Calu3 (cell line): ENCODE measurements around the gene ORM2. TPM values are rescaled to one million over a fixed set of nuclear protein-coding genes. Genes with fewer than 3 reads are reported as not detected.

Source experiments
- BruUV-seq: library from RNA; stranded (reverse); fragments of 400-500 nt; replicated peaks from 2 replicates; lab custom pipeline; 2021; lab: Mats Ljungman, UMichigan
- CTCF ChIA-PET: fragments of 300-600 bp; sonication (Branson Sonifier 250); formaldehyde crosslinking; loops from one replicate; lab custom pipeline; 2022; ENCODE audit warnings: antibody characterized with exemption; lab: Charles Lee
- DNase-seq: peaks from one replicate; pipeline ENCODE4 v3.0.0; 2022
- H3K27ac Mint-ChIP-seq: one replicate; pipeline ENCODE4 v1.8.0; 2022; ENCODE audit warnings: mixed read lengths; ENCODE audit not compliant: unreplicated experiment
- H3K27me3 Mint-ChIP-seq: one replicate; pipeline ENCODE4 v1.8.0; 2022; ENCODE audit warnings: mixed read lengths; ENCODE audit not compliant: unreplicated experiment
- H3K36me3 Mint-ChIP-seq: one replicate; pipeline ENCODE4 v1.8.0; 2022; ENCODE audit warnings: mild to moderate bottlenecking, moderate library complexity, mixed read lengths; ENCODE audit not compliant: insufficient read depth, unreplicated experiment
- H3K4me1 Mint-ChIP-seq: one replicate; pipeline ENCODE4 v1.8.0; 2022; ENCODE audit warnings: mild to moderate bottlenecking, low read depth, mixed read lengths; ENCODE audit not compliant: unreplicated experiment
- H3K4me3 Mint-ChIP-seq: one replicate; pipeline ENCODE4 v1.8.0; 2022; ENCODE audit warnings: mild to moderate bottlenecking, low read depth, moderate library complexity, mixed read lengths; ENCODE audit not compliant: unreplicated experiment
- H3K9me3 Mint-ChIP-seq: one replicate; pipeline ENCODE4 v1.8.0; 2022; ENCODE audit warnings: low read depth, mixed read lengths; ENCODE audit not compliant: unreplicated experiment
- intact Hi-C: fragments of 100-400 bp; cut with micrococcal nuclease; formaldehyde crosslinking; loops from one replicate; pipeline ENCODE4 v1.10.0; 2022; ENCODE audit not compliant: unreplicated experiment
- total RNA-seq: library from RNA; stranded (reverse); gene quantifications from 2 replicates; pipeline ENCODE4 v1.2.3, GENCODE V29; 2022
- TF ChIP-seq, protein P1 (sequence below): fragments of 200-600 bp; IDR thresholded peaks from one replicate; pipeline ENCODE4 v1.8.0; 2022; ENCODE audit warnings: antibody characterized with exemption; ENCODE audit not compliant: unreplicated experiment

Gene ORM2
- total RNA-seq, 1 experiment from 2014 or later: not detected

DNA sequence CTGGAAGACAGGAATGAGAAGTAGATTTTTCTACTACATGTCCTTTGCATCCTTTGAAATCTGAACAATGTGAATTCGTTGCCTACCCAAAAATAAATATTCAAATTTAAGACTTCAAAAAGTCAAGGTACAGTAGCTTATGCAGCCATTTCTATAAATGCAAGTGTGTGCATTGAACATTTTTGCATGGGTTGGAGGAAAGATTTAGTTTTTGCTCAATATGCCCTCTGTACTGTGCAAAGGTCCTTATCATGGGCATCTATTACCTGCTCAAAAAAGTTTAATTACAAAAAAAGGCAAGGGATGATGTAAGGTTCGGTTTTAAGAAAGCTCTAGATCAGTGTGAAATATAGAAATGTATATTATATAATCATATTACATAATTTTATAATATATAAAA is 35.5 kb downstream of the ORM2 start:
- H3K9me3 Mint-ChIP-seq: no peaks in the 10 kb centered on the region
- intact Hi-C loops: no loop called here
- no TSS peak for BruUV-seq
- no peak for DNase-seq
- no peak overlapping the region for H3K27ac Mint-ChIP-seq
- TF ChIP-seq, protein P1, sequence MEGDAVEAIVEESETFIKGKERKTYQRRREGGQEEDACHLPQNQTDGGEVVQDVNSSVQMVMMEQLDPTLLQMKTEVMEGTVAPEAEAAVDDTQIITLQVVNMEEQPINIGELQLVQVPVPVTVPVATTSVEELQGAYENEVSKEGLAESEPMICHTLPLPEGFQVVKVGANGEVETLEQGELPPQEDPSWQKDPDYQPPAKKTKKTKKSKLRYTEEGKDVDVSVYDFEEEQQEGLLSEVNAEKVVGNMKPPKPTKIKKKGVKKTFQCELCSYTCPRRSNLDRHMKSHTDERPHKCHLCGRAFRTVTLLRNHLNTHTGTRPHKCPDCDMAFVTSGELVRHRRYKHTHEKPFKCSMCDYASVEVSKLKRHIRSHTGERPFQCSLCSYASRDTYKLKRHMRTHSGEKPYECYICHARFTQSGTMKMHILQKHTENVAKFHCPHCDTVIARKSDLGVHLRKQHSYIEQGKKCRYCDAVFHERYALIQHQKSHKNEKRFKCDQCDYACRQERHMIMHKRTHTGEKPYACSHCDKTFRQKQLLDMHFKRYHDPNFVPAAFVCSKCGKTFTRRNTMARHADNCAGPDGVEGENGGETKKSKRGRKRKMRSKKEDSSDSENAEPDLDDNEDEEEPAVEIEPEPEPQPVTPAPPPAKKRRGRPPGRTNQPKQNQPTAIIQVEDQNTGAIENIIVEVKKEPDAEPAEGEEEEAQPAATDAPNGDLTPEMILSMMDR: no peak
- no peaks in the 10 kb centered on the region for H3K27me3 Mint-ChIP-seq
- H3K4me1 Mint-ChIP-seq: peaks cover 10% of the 10 kb centered on the region
- H3K36me3 Mint-ChIP-seq: no peaks in the 10 kb centered on the region
- CTCF ChIA-PET: no interaction called here
- H3K4me3 Mint-ChIP-seq: no peak overlapping the region

DNA sequence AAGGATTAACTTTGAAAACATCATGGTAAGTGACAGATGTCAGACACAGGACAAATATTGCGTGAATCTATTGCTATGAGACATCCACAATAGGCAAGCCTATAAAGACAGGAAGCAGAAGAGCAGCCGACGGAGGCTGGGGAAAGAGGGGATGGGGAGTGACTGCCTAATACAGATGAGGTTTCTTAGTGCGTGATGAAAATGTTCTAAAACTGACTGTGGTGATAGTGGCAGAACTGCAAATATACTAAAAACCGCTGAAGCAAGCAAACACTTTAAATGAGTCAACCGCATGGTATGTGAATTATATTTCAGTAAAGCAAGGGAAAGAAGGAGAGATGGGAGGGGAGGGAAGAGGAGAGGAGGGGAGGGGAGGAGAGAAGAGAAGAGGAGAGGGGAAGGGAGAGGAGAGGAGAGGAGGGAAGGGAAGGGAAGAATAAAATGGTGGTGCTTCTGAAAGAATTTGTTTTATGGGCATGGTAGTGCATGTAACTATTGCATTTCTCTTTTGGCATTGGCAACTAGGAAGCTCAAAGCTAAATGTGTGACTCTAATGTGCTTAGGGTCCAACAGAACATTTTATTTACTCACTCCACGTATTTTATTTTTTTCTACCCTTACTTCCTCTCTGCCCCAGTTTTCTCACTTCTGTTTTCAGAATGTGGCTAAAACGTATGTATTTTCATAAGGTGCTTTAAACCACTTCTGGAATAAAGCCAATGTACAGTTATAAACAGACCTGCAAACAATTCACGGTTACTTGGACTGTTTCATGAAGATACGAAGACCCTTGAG is 36.9 kb downstream of the ORM2 start:
- Mint-ChIP-seq H3K36me3 (no peaks in the 10 kb centered on the region), H3K9me3 (no peaks in the 10 kb centered on the region), H3K27me3 (no peaks in the 10 kb centered on the region), H3K4me3 (no peak overlapping the region), H3K4me1 (peaks cover 10% of the 10 kb centered on the region), H3K27ac (no peak overlapping the region)
- TF ChIP-seq, protein P1: no peak
- DNase-seq: no peak
- BruUV-seq: no TSS peak
- CTCF ChIA-PET: no interaction called here
- intact Hi-C loops: no loop called here

DNA sequence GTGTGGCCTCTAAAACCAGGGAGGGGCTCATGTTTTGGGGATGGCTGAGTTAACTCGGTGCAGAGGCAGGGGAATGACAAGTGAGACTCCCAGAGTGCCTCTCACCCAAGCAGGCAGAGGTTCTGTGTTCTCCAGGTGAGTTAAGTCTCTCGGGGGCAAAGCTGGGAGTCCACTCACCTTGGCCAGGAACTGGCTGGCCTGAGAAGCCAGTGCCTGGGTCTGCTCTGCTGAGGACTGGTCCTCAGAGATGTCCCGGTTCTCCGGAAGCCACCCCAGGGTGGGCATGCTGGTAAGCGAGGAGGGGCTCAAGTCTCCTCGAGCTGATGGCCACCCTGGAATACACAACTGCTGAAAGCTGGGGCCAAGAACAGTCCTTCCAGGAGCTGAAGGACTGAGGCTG is 37.7 kb downstream of the ORM2 start:
- H3K27ac Mint-ChIP-seq: no peak overlapping the region
- no peaks in the 10 kb centered on the region for H3K27me3 Mint-ChIP-seq
- intact Hi-C loops: no loop called here
- no peak for DNase-seq
- TF ChIP-seq, protein P1: no peak
- no peaks in the 10 kb centered on the region for H3K36me3 Mint-ChIP-seq
- no TSS peak for BruUV-seq
- H3K9me3 Mint-ChIP-seq: no peaks in the 10 kb centered on the region
- no peak overlapping the region for H3K4me3 Mint-ChIP-seq
- peaks cover 10% of the 10 kb centered on the region for H3K4me1 Mint-ChIP-seq
- CTCF ChIA-PET: no interaction called here

DNA sequence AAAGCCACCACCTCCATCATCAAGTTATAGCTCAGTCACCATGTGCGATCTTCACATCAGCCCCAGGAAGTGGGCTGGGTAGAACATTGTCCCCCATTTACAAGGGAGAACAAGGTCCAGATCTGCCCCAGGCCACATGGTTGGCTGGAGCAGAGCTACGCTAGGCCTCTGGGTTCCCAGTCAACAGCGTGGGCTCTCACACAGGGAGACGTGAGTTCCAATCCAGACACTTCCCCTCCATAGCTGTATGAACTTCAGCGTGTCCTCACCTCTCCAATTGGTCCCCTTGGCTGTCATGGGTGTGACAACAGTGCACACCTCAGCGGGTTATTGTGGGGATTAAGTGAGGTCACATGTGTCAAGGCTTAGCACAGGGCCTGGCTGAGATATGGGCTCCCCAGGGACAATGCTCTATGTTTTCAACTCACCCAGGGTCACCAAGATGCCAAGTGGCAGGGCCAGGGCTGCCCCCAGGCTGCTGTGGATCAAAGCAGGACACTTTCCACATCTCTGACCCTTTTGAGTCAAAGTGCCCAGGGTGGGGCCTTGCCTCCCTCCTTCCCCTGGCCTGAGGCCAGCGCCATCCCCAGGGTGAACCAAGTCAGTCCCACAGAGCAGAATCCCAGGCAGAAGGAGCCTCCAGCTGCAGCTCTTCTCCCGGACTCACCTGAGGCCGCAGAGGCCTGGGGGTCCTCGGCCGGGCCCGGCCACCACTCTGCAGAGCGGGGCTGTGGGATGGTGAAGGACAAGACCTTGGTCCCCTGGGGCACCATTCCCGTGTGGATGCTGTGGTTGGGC is 38.3 kb downstream of the ORM2 start:
- CTCF ChIA-PET: no interaction called here
- no peaks in the 10 kb centered on the region for H3K9me3 Mint-ChIP-seq
- DNase-seq: no peak
- TF ChIP-seq, protein P1: no peak
- no peak overlapping the region for H3K27ac Mint-ChIP-seq
- no peaks in the 10 kb centered on the region for H3K36me3 Mint-ChIP-seq
- peaks cover 10% of the 10 kb centered on the region for H3K4me1 Mint-ChIP-seq
- no TSS peak for BruUV-seq
- H3K27me3 Mint-ChIP-seq: no peaks in the 10 kb centered on the region
- no peak overlapping the region for H3K4me3 Mint-ChIP-seq
- intact Hi-C loops: no loop called here
